Muscle layer of colon (tissue), 2 donors: ENCODE results near the gene FNDC1.

Source experiments
- H3K27ac ChIP-seq: one replicate; pipeline ENCODE4 v1.7.0; 2013; ENCODE audit warnings: low read depth, mild to moderate bottlenecking, low read length, moderate library complexity
- H3K27me3 ChIP-seq, 2 donors: one replicate each; pipeline ENCODE4 v1.7.0; 2013; ENCODE audit warnings: low read length in 2 of 2, mild to moderate bottlenecking in 2 of 2; ENCODE audit not compliant: insufficient read depth in 2 of 2, control insufficient read depth in 1 of 2
- H3K36me3 ChIP-seq: one replicate; pipeline ENCODE4 v1.7.0; 2013; ENCODE audit warnings: mild to moderate bottlenecking, low read length; ENCODE audit not compliant: insufficient read depth
- H3K4me1 ChIP-seq: one replicate; pipeline ENCODE4 v1.7.0; 2013; ENCODE audit warnings: mild to moderate bottlenecking, low read length; ENCODE audit not compliant: insufficient read depth
- H3K4me3 ChIP-seq, 2 donors: one replicate each; pipeline ENCODE4 v1.7.0; 2013; ENCODE audit warnings: low read length in 2 of 2, low read depth in 1 of 2, mild to moderate bottlenecking in 1 of 2, moderate library complexity in 1 of 2
- H3K9ac ChIP-seq: one replicate; pipeline ENCODE4 v1.7.0; 2013; ENCODE audit warnings: low read length
- H3K9me3 ChIP-seq: one replicate; pipeline ENCODE4 v1.7.0; 2013; ENCODE audit warnings: mild to moderate bottlenecking, low read length
- donor health status: abdominal sarcoma.
- donor health status: Adenocarcinoma of cecum.

Gene FNDC1

DNA sequence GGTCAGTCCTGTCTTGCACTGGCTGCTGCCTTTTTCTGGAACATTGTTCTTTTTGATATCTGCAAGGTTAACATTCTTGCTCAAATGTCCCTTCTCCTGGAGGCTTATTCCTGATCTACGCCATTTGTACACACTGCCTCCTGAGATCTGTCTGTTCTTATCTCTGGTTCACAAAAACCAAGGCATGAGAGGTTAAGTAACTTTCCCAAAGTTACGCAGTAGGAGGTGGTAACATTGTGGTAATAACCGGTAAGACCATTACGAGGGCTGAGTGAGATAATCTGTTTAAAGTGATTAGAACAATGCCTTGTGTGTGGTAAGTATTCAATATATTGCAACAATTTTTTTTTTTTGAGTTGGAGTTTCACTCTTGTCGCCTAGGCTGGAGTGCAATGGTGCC is 132.1 kb downstream of the FNDC1 start:
- no peaks in the 10 kb centered on the region for H3K27me3 ChIP-seq
- H3K27ac ChIP-seq: no peak overlapping the region
- no peaks in the 10 kb centered on the region for H3K36me3 ChIP-seq
- H3K4me3 ChIP-seq: no peak overlapping the region
- H3K9ac ChIP-seq: no peak overlapping the region
- no peaks in the 10 kb centered on the region for H3K4me1 ChIP-seq
- H3K9me3 ChIP-seq: no peaks in the 10 kb centered on the region

DNA sequence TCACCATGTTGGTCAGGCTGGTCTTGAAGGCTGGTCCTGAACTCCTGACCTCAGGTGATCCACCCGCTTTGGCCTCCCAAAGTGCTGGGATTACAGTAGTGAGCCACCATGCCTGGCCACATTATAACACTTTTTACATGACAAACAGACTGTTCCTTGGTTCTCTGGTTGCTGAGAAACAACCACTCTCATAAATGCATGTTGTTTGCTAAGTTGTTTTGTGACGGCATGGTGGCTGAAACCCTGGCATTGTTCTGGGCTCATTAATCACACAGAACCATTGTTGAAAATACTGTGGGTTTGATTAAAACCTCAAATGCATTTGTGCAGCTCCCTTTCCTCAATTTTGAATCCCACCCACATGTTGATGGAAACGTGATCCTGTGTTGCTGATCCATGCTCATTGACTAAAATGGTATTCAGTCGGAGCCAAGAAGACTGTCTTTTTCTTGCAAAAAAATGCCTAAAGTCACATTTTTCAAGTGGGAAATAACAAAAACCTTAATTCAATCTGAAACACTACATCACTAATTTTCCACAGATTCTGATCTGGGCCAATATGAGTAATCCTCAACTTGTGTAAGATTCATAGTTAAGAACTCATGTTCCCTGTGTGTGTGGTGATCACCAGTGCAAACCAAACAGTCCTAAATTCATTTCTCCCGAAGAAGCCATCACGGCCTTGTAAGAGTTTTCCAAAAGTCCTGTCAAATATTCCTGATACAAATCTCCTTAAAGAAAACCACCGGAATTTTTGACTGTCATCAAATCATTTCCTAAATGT is 132.8 kb downstream of the FNDC1 start:
- no peaks in the 10 kb centered on the region for H3K9me3 ChIP-seq
- H3K36me3 ChIP-seq: no peaks in the 10 kb centered on the region
- H3K4me1 ChIP-seq: no peaks in the 10 kb centered on the region
- no peaks in the 10 kb centered on the region for H3K27me3 ChIP-seq
- H3K27ac ChIP-seq: no peak overlapping the region
- H3K9ac ChIP-seq: no peak overlapping the region
- no peak overlapping the region for H3K4me3 ChIP-seq

DNA sequence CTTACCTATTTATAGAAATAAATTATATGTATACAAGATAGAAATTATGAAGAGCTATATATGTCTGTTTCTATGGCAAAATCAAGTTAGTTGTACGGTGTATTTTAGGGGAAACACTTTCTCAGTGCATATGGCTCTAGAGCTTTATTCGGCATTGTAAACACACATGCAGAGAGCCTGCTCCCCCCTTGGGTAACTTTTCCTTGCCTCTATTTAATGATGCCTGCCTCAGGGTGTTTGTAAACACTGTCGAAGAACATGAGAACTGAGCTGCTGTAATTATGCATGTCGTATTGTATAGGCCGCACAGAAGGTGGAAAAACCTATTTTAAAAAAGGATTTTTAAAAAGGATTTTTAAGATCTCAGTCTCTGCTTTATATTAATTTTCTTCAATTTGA is 133.4 kb downstream of the FNDC1 start:
- Histone ChIP-seq H3K27ac (no peak overlapping the region), H3K9me3 (no peaks in the 10 kb centered on the region), H3K9ac (no peak overlapping the region), H3K4me1 (no peaks in the 10 kb centered on the region), H3K36me3 (no peaks in the 10 kb centered on the region), H3K4me3 (no peak overlapping the region), H3K27me3 (no peaks in the 10 kb centered on the region)

DNA sequence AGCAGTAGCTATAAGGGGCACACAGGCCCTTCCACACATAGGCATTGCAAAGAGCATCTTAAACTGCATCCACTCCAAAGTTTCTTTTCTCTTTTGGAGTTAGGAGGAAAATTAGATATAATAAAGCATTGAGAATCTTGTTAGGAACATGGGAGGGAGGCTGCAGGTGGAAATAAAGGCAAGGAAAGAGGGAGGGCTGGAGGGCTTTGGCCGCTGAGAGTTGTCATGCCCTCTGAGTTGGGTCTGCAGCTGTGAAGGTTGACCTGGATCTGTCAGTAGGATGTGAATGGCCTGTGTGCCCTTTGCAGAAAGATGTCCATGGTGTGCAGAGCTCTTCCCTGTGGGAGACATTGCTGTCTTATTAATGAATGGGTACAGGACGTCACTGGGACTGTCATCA is 134.0 kb downstream of the FNDC1 start:
- Histone ChIP-seq H3K9me3 (no peaks in the 10 kb centered on the region), H3K36me3 (no peaks in the 10 kb centered on the region)

DNA sequence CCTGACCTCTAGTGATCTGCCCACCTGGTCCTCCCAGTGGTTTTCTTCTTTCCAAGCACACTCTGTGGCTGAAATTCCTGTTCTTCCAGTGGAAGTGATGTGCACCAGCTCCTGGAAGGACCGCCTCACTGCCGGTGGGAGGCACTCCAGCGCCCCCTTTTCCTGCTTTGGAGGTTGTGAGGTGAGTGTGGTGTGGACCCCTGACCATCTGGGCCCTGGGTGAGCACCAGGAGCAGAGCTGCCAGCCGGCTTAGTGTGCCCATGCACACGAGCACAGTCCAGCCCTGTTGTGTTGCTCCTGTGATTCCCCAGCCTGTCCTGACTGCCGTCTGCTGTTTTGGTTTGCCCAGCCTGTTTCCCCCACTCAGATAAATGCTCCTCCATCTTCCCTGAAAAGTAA is 134.6 kb downstream of the FNDC1 start:
- H3K4me1 ChIP-seq: no peaks in the 10 kb centered on the region
- no peak overlapping the region for H3K4me3 ChIP-seq
- H3K36me3 ChIP-seq: no peaks in the 10 kb centered on the region
- no peak overlapping the region for H3K27ac ChIP-seq
- no peak overlapping the region for H3K9ac ChIP-seq
- no peaks in the 10 kb centered on the region for H3K27me3 ChIP-seq
- H3K9me3 ChIP-seq: no peaks in the 10 kb centered on the region

More for the DNA sequence above, 134.0 kb downstream of the FNDC1 start:
- Histone ChIP-seq H3K27ac (no peak overlapping the region), H3K9ac (no peak overlapping the region), H3K4me3 (no peak overlapping the region), H3K4me1 (no peaks in the 10 kb centered on the region), H3K27me3 (no peaks in the 10 kb centered on the region)

DNA sequence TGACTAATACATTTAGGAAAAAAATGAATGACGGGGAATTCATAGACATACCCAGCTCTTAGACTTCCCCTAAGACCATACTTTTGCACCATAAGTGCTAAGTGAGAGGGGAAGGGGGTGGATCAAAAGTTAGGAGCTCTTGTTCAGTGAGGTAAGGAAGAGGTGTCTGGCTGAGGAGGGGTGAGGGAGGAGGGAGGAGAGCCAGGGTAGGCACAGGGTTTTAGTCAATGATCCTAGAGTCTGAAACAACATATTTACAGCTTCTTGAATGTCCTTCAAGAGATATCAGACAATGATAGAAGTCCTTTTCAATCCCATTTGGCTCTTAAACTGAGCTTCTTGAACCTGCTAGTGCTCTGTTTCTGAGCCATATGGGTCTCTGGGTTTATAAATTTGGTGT is 135.4 kb downstream of the FNDC1 start:
- H3K9ac ChIP-seq: no peak overlapping the region
- no peaks in the 10 kb centered on the region for H3K4me1 ChIP-seq
- H3K27me3 ChIP-seq: no peaks in the 10 kb centered on the region
- no peaks in the 10 kb centered on the region for H3K36me3 ChIP-seq
- H3K27ac ChIP-seq: no peak overlapping the region
- no peaks in the 10 kb centered on the region for H3K9me3 ChIP-seq
- no peak overlapping the region for H3K4me3 ChIP-seq

DNA sequence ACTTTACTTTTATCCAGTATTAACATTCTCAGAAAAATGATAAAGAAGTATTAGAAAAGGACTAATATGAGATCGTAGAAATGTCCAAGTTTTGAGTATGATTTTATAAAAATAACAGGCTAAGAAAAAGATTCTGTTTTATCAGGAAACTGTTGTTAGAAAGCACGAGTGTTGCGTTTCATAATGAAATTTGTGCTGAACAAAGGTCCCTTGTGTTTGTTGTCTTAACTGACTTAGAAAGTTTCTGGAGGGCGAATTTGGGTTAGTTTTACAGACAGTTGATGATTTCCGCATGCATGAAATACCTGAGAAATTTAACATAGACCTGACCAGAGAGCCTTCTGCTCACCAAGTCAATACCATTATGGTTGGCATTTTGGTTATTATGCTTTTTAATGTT is 136.0 kb downstream of the FNDC1 start:
- Histone ChIP-seq H3K27ac (no peak overlapping the region), H3K27me3 (no peaks in the 10 kb centered on the region), H3K4me1 (no peaks in the 10 kb centered on the region)

DNA sequence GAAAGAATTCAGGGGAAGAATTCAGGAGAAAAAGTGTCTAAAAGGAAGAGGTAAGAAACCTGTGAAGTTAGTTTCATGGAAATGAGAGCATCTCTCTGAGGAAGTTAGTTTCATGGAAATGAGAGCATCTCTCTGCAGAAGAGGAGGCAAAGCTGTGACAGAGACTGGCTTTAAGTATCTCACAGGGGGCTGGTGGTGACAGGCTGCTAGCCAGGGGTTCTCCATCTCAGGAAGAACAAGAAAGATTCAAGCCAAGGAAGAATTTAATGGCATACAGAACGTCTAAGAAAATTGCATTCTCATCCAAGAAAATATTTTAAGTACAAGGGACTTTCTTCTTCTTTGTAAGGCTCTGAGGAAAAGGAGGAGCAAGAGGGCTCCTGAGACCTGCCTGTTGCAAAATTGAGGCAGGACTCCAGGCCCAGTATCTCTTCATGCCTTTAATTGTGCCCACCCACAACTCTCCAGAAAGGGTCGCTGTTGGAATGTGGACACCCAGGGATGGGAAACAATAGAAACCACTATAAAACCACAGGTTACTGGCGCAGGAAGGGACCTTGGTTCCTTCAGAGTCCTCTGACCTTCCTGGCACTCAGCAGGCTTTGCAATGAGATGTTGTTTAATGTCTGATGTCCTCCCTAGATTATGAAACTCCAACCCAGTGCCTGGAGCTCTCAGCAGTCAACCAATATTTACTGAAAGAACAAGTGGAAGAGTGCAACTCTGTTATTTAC is 136.8 kb downstream of the FNDC1 start:
- H3K9me3 ChIP-seq: no peaks in the 10 kb centered on the region
- no peak overlapping the region for H3K27ac ChIP-seq
- H3K27me3 ChIP-seq: no peaks in the 10 kb centered on the region

More for the DNA sequence above, 136.0 kb downstream of the FNDC1 start:
- no peaks in the 10 kb centered on the region for H3K9me3 ChIP-seq
- H3K4me3 ChIP-seq: no peak overlapping the region
- no peaks in the 10 kb centered on the region for H3K36me3 ChIP-seq
- no peak overlapping the region for H3K9ac ChIP-seq

DNA sequence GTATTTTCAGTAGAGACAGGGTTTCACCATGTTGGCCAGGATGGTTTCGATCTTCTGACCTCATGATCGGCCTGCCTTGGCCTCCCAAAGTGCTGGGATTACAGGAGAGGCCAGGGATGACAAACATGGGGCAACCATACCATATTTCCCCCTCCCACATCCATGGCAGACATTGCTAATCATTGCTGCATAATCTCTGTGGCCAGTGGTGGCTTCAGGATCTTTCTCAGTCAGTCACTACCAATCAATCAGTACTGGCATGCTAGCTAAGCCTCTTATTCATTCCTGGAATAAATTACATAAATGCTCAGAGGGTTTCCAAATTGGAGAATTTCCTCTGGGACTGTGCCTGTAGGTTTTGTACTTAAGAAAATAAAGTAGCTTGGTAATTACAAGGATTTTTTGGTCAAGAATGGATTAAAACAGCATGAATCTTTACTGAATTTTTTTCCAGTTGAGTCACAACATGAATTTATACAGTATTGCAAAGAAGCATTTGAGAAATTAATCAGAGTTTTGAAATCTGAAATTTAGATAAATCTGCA is 138.1 kb downstream of the FNDC1 start:
- Histone ChIP-seq H3K4me3 (no peak overlapping the region), H3K9ac (no peak overlapping the region), H3K27me3 (no peaks in the 10 kb centered on the region), H3K36me3 (no peaks in the 10 kb centered on the region), H3K9me3 (no peaks in the 10 kb centered on the region), H3K4me1 (no peaks in the 10 kb centered on the region), H3K27ac (no peak overlapping the region)

More for the DNA sequence above, 136.8 kb downstream of the FNDC1 start:
- no peak overlapping the region for H3K4me3 ChIP-seq
- H3K4me1 ChIP-seq: no peaks in the 10 kb centered on the region
- H3K9ac ChIP-seq: no peak overlapping the region
- no peaks in the 10 kb centered on the region for H3K36me3 ChIP-seq

DNA sequence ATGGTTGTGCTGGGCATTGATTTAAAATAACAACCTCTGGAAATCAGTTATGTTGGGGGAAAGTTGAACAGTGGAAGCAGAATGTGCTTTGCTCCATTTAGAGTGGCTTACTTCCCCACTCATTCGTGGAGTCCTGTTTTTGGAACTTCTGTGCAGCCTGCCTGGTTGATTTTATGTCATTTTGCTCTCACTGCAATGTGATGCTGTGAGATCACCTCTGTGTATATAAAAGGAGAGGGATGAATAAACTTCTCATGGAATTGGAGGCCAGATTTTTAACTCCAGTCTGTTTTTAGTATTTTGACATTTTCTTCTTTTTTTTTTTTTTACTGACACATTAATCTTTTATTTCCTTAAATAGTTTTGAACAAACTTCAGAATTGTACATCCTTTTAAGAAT is 139.0 kb downstream of the FNDC1 start:
- no peaks in the 10 kb centered on the region for H3K9me3 ChIP-seq

DNA sequence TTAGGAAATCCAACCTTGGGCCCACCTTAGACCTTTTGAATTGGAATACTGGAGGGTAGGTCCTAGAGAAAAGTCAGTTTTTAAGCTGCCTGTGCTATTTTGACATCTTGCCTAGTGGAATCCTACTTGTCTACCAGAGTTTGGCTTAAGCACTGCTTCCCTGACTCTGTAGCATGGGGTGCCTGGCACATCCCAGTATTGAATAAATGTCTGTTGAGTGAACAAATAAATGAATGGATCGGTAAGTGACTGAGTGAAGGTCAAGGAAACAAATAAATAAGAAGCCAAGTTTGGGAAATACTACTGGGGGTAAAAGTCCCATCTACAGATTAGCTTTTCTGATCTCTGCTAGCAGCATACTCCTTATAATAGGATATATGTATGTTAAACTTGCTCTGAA is 140.5 kb downstream of the FNDC1 start:
- H3K9me3 ChIP-seq: no peaks in the 10 kb centered on the region
- H3K36me3 ChIP-seq: no peaks in the 10 kb centered on the region
- H3K27ac ChIP-seq: no peak overlapping the region
- no peaks in the 10 kb centered on the region for H3K4me1 ChIP-seq
- H3K27me3 ChIP-seq: no peaks in the 10 kb centered on the region
- no peak overlapping the region for H3K4me3 ChIP-seq
- H3K9ac ChIP-seq: no peak overlapping the region

More for the DNA sequence above, 139.0 kb downstream of the FNDC1 start:
- Histone ChIP-seq H3K9ac (no peak overlapping the region), H3K27ac (no peak overlapping the region), H3K27me3 (no peaks in the 10 kb centered on the region), H3K4me1 (no peaks in the 10 kb centered on the region), H3K36me3 (no peaks in the 10 kb centered on the region), H3K4me3 (no peak overlapping the region)
